NT2/D1 (cell line): ENCODE measurements around the gene WRNIP1.

Experiments used
- YY1 ChIP-seq: IDR thresholded peaks from 2 replicates; pipeline ENCODE4 v1.6.1; 2011; ENCODE audit not compliant: insufficient read length, insufficient read depth
- ZNF274 ChIP-seq: IDR thresholded peaks from 2 replicates; pipeline ENCODE4 v1.6.1; 2011; ENCODE audit warnings: mild to moderate bottlenecking, low read depth, low read length

GRCh38 chr6:2829253-2829652 lies 64.1 kb downstream of the WRNIP1 start:
- TF ChIP-seq YY1: no peak
- no peak for TF ChIP-seq ZNF274
